GM23248 (cell line): ENCODE measurements around the gene SLX4IP. TPM values are rescaled to one million over a fixed set of nuclear protein-coding genes. Genes with fewer than 3 reads are reported as not detected.
A peak's percentile ranks its signal among the peaks of the same experiment; 100 is the strongest.

Source experiments
- DNase-seq: peaks from one replicate; pipeline ENCODE4 v3.0.0-alpha.2; 2015
- H2AFZ ChIP-seq: fragments of 200-600 bp; sonication (generic); 2 replicates; pipeline ENCODE4 v1.6.1; 2016; ENCODE audit warnings: antibody characterized with exemption
- H3F3A ChIP-seq: fragments of 200-600 bp; sonication (generic); 2 replicates; pipeline ENCODE4 v1.6.1; 2016; ENCODE audit warnings: mild to moderate bottlenecking, antibody characterized with exemption, mixed run types; ENCODE audit not compliant: insufficient read depth
- H3K27ac ChIP-seq: fragments of 200-600 bp; sonication (generic); 2 replicates; pipeline ENCODE4 v1.5.1; 2016; ENCODE audit warnings: mild to moderate bottlenecking
- H3K27me3 ChIP-seq: fragments of 200-600 bp; sonication (generic); replicated peaks from 2 replicates; pipeline ENCODE4 v1.6.1; 2016; ENCODE audit warnings: mild to moderate bottlenecking; ENCODE audit not compliant: insufficient read depth
- H3K36me3 ChIP-seq: fragments of 200-600 bp; sonication (generic); 2 replicates; pipeline ENCODE4 v1.6.1; 2016; ENCODE audit warnings: low read depth, mild to moderate bottlenecking
- H3K4me1 ChIP-seq: fragments of 200-600 bp; sonication (generic); 2 replicates; pipeline ENCODE4 v1.6.1; 2016; ENCODE audit warnings: mild to moderate bottlenecking; ENCODE audit not compliant: insufficient read depth
- H3K4me2 ChIP-seq: fragments of 200-600 bp; sonication (generic); one replicate; pipeline ENCODE4 v1.6.1; 2016; ENCODE audit warnings: mild to moderate bottlenecking; ENCODE audit not compliant: unreplicated experiment
- H3K4me3 ChIP-seq: fragments of 200-600 bp; sonication (generic); 2 replicates; pipeline ENCODE4 v1.5.1; 2016; ENCODE audit warnings: mild to moderate bottlenecking
- H3K79me2 ChIP-seq: fragments of 200-600 bp; sonication (generic); 2 replicates; pipeline ENCODE4 v1.6.1; 2016; ENCODE audit warnings: mild to moderate bottlenecking; ENCODE audit not compliant: insufficient read depth
- H3K9ac ChIP-seq: fragments of 200-600 bp; sonication (generic); 2 replicates; pipeline ENCODE4 v1.6.1; 2016; ENCODE audit warnings: mild to moderate bottlenecking
- H3K9me2 ChIP-seq: fragments of 200-600 bp; sonication (generic); 2 replicates; pipeline ENCODE4 v1.6.1; 2016; ENCODE audit warnings: mixed run types, mild to moderate bottlenecking, moderate library complexity; ENCODE audit not compliant: insufficient read depth
- H3K9me3 ChIP-seq: fragments of 200-600 bp; sonication (generic); one replicate; pipeline ENCODE4 v1.6.1; 2017; ENCODE audit warnings: low read depth
- H4K20me1 ChIP-seq: fragments of 200-600 bp; sonication (generic); 2 replicates; pipeline ENCODE4 v1.6.0; 2016; ENCODE audit not compliant: insufficient read depth
- EZH2 ChIP-seq: fragments of 200-600 bp; sonication (generic); IDR thresholded peaks from 2 replicates; pipeline ENCODE4 v1.6.1; 2018; ENCODE audit warnings: antibody characterized with exemption, mild to moderate bottlenecking; ENCODE audit not compliant: insufficient read depth, poor library complexity, severe bottlenecking
- EZH2phosphoT487 ChIP-seq: fragments of 200-600 bp; sonication (generic); IDR thresholded peaks from 2 replicates; pipeline ENCODE4 v1.6.1; 2018; ENCODE audit warnings: antibody characterized with exemption, moderate library complexity, mild to moderate bottlenecking, low read depth; ENCODE audit not compliant: insufficient read depth
- WGBS, 2 experiments: methylation state at CpG; one replicate each; pipeline ENCODE4 v1.1.6; 2015 to 2017; ENCODE audit warnings: low lambda C conversion rate in 2 of 2, low coverage in 1 of 2; ENCODE audit errors: missing lambda C conversion rate in 2 of 2; 5-methylcytosine and 5-hydroxymethylcytosine counted together
- in situ Hi-C: fragments of 300-500 bp; cut with MboI; formaldehyde crosslinking; loops from 2 replicates; pipeline ENCODE4 v1.15.0; 2020
- polyA plus RNA-seq: library from polyadenylated mRNA; unstranded; fragments of >200 nt; fragmentation: Nextera tagmentation; extraction: Ambion mirVana; gene quantifications from 2 replicates; pipeline ENCODE4 v1.2.1, GENCODE V29; 2016
- total RNA-seq: library from RNA; depleted of rRNA; stranded (reverse); fragments of >200 nt; shearing (Covaris generic); gene quantifications from 2 replicates; pipeline ENCODE4 v1.2.3, GENCODE V29; 2014

The SLX4IP gene
- total and polyA plus RNA-seq, 2 experiments from 2014 or later = 3.7 to 3.9 TPM

GRCh38 chr20:10467681-10468339 is 32.7 kb downstream of the SLX4IP start:
- H3K27me3 ChIP-seq = no peaks in the 10 kb centered on the region
- no peaks in the 10 kb centered on the region for H3K79me2 ChIP-seq
- no peaks in the 10 kb centered on the region for H3K9me3 ChIP-seq
- DNase-seq = peak; percentile 44
- TF ChIP-seq EZH2phosphoT487 = no peak
- TF ChIP-seq EZH2 = no peak
- no peak overlapping the region for H3K27ac ChIP-seq
- H3K9me2 ChIP-seq = no peaks in the 10 kb centered on the region
- H3K36me3 ChIP-seq = no peaks in the 10 kb centered on the region
- H3K4me2 ChIP-seq = peak overlapping the region; percentile 2
- peaks cover 13% of the 10 kb centered on the region for H3K4me1 ChIP-seq
- no peak overlapping the region for H2AFZ ChIP-seq
- H3K9ac ChIP-seq = no peak overlapping the region
- no peak overlapping the region for H3K4me3 ChIP-seq
- H4K20me1 ChIP-seq = no peaks in the 10 kb centered on the region
- WGBS, 2 experiments = 33 to 35% methylated on average over 3 of the region's 3 CpGs
- in situ Hi-C loops = loop anchor here (10.0 to 25.0 kb wide), 2 partner anchors 794 to 1077 kb away; no protein-coding TSS in a partner anchor
- H3F3A ChIP-seq = peaks cover 16% of the 10 kb centered on the region

- Histone ChIP-seq H3K27ac (no peak overlapping the region), H3K4me1 (peaks cover 13% of the 10 kb centered on the region)
- in situ Hi-C loops = loop anchor here (10.0 to 25.0 kb wide), 2 partner anchors 794 to 1076 kb away; no protein-coding TSS in a partner anchor
These were observed 33.3 kb downstream of the SLX4IP start for GRCh38 chr20:10468340-10468845.

GRCh38 chr20:10469056-10469455 is 34.0 kb downstream of the SLX4IP start:
- TF ChIP-seq EZH2 = no peak
- TF ChIP-seq EZH2phosphoT487 = no peak
- H3K36me3 ChIP-seq = no peaks in the 10 kb centered on the region
- H3K9me2 ChIP-seq = no peaks in the 10 kb centered on the region
- H3K79me2 ChIP-seq = no peaks in the 10 kb centered on the region
- no peak overlapping the region for H3K27ac ChIP-seq
- H3K4me3 ChIP-seq = no peak overlapping the region
- no peak overlapping the region for H2AFZ ChIP-seq
- DNase-seq = no peak
- in situ Hi-C loops = loop anchor here (10.0 to 25.0 kb wide), 2 partner anchors 793 to 1076 kb away; no protein-coding TSS in a partner anchor
- peaks cover 16% of the 10 kb centered on the region for H3F3A ChIP-seq
- H3K4me1 ChIP-seq = peaks cover 13% of the 10 kb centered on the region
- no peaks in the 10 kb centered on the region for H3K9me3 ChIP-seq
- no peak overlapping the region for H3K4me2 ChIP-seq
- 80 to 86% methylated on average over 2 of the region's 2 CpGs for WGBS, 2 experiments
- H3K9ac ChIP-seq = no peak overlapping the region
- H4K20me1 ChIP-seq = no peaks in the 10 kb centered on the region
- no peaks in the 10 kb centered on the region for H3K27me3 ChIP-seq

More at GRCh38 chr20:10468340-10468845, 33.3 kb downstream of the SLX4IP start:
- DNase-seq = no peak
- H3K36me3 ChIP-seq = no peaks in the 10 kb centered on the region
- H3F3A ChIP-seq = peaks cover 16% of the 10 kb centered on the region
- 74 to 85% methylated on average over 2 of the region's 2 CpGs for WGBS, 2 experiments
- no peaks in the 10 kb centered on the region for H3K27me3 ChIP-seq
- H3K79me2 ChIP-seq = no peaks in the 10 kb centered on the region
- H3K4me3 ChIP-seq = no peak overlapping the region
- no peak overlapping the region for H3K9ac ChIP-seq
- no peaks in the 10 kb centered on the region for H3K9me3 ChIP-seq
- peak overlapping the region; percentile 2 for H3K4me2 ChIP-seq
- H4K20me1 ChIP-seq = no peaks in the 10 kb centered on the region
- TF ChIP-seq EZH2phosphoT487 (no peak), EZH2 (no peak)
- H3K9me2 ChIP-seq = no peaks in the 10 kb centered on the region
- H2AFZ ChIP-seq = no peak overlapping the region

GRCh38 chr20:10469599-10469998 is 34.5 kb downstream of the SLX4IP start:
- Histone ChIP-seq H3K4me1 (peaks cover 13% of the 10 kb centered on the region), H3K9ac (peak overlapping the region; percentile 9; the same call in 1 of the 2 replicates), H3K27me3 (no peaks in the 10 kb centered on the region), H3K9me3 (no peaks in the 10 kb centered on the region), H3K4me2 (no peak overlapping the region), H3K4me3 (no peak overlapping the region), H3K9me2 (no peaks in the 10 kb centered on the region), H3K36me3 (no peaks in the 10 kb centered on the region), H3K27ac (no peak overlapping the region), H2AFZ (no peak overlapping the region), H3F3A (peaks cover 16% of the 10 kb centered on the region), H4K20me1 (no peaks in the 10 kb centered on the region), H3K79me2 (no peaks in the 10 kb centered on the region)
- DNase-seq = peak; percentile 84
- 38 to 44% methylated on average over 7 of the region's 7 CpGs for WGBS, 2 experiments
- in situ Hi-C loops = loop anchor here (10.0 to 25.0 kb wide), 2 partner anchors 793 to 1075 kb away; no protein-coding TSS in a partner anchor
- TF ChIP-seq EZH2 = no peak
- no peak for TF ChIP-seq EZH2phosphoT487
